ENCODE results near the gene NVL.

DNA sequence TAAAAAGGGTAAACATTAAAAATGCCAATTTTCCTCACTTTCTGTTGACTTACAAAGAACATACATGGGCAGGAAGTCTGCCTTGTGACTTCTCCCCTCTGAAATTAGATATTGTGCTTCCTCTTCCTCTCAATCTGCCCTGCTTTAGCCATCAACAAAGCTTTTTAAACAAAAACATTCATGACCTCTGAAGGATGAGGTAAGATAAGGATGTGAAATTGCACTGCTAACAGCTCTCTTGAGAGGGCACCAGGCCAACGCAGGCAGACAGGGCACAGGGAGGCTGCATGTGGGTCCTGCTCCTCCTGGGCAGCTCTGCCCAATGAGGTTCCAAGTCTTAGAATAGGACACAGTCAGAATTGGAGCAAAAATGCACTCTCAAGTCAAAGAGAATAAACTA, 84.8 kb downstream of the NVL start:
- TF ChIP-seq, protein P1, sequence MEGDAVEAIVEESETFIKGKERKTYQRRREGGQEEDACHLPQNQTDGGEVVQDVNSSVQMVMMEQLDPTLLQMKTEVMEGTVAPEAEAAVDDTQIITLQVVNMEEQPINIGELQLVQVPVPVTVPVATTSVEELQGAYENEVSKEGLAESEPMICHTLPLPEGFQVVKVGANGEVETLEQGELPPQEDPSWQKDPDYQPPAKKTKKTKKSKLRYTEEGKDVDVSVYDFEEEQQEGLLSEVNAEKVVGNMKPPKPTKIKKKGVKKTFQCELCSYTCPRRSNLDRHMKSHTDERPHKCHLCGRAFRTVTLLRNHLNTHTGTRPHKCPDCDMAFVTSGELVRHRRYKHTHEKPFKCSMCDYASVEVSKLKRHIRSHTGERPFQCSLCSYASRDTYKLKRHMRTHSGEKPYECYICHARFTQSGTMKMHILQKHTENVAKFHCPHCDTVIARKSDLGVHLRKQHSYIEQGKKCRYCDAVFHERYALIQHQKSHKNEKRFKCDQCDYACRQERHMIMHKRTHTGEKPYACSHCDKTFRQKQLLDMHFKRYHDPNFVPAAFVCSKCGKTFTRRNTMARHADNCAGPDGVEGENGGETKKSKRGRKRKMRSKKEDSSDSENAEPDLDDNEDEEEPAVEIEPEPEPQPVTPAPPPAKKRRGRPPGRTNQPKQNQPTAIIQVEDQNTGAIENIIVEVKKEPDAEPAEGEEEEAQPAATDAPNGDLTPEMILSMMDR (IDR thresholded peaks at IDR 0.05; ENCODE audit: low read depth, low read length): no peak
- TF ChIP-seq POLR2A (IDR thresholded peaks at IDR 0.05; ENCODE audit: extremely low read depth, insufficient read length) (no peak), MYC (IDR thresholded peaks at IDR 0.05; ENCODE audit: low read depth, low read length) (no peak), MAX (IDR thresholded peaks at IDR 0.05; ENCODE audit: low read depth, low read length) (no peak)

Data from NB4 (cell line).